Endothelial cell of hepatic sinusoid (primary cell): ENCODE results near the gene PDE4D.
"Not testable (repeated sequence)": the region's sequence is repeated elsewhere in the genome, so short reads cannot be mapped to it uniquely, and the experiment has no call there.

Experiments used
- in situ Hi-C: cut with HindIII; loops from 2 replicates; pipeline ENCODE4 v1.10.0; 2017; ENCODE audit warnings: low sequenced_read_pairs

PDE4D gene

DNA sequence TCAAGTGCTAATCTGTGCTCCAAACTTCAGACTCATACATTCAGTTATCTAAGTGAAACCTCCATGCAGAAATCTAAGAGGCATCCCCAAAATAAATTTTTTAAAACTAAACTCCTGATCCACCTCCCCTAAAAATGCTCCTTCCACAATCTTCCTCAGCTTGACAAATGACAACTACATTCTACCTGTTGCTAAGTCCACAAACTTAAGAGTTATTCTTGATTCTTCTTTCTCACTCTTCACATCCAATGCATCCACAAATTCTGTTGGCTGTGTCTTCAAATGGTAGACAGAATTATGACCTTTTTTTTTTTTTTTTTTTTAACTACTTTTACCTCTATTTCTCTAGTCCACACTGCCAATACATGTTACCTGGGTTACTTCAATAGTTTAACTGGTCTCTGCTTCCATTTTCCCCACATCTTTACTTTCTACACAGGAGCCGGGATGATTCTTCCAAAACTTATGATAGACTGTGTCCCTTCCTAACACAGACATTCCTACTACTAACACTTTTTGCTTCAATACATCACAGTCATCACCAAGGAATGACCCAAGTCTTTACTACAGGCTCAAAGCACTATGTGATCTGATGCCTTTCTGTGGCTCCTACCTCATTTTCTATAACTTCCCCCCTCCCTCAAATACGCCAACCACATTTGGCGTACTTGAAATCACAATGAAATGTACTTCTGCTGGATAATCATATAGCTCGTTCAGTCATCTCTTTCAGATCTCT, 143.6 kb downstream of the PDE4D start:
- in situ Hi-C loops: no loop called here

DNA sequence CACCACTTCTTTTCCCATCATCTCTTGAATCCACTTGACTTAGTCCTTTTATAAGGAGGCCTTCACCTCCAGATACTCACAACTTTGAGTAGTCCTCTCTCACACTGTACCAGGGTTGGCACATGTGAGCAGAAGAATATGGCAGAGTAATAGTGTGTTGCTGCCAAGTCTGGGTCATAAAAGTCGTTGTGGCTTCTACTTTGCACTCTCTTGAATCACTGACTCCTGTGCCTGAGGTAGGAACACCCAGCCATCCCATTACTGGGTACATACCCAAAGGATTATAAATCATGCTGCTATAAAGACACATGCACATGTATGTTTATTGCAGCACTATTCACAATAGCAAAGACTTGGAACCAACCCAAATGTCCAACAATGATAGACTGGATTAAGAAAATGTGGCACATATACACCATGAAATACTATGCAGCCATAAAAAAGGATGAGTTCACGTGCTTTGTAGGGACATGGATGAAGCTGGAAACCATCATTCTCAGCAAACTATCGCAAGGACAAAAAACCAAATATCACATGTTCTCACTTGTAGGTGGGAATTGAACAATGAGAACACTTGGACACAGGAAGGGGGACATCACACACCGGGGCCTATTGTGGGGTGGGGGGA, 145.4 kb downstream of the PDE4D start:
- in situ Hi-C loops: not testable (repeated sequence)

DNA sequence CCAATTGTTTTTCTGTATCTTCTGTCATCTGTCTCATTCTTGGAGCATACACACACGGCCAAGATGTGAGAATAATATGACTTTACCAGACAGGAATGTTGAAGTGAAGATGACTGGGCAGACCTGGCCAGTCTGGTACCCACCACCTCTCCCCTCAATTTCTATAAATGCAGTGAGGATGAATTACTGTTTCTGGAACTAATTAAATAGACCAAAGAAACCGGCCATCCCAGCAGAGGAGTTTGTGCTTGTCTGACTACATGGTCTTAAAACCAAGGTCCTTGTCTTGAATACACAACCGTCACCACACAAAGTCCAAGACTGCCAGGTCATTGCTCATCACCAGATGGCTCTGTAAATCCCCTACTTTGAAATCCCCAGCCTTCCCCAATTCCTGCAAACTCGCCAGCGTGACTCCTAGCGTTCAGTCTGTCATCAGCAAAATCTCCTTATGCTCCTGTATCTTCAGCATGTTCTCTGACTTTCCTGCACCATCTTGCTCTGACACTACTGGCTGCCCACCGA, 147.2 kb downstream of the PDE4D start:
- in situ Hi-C loops: no loop called here

DNA sequence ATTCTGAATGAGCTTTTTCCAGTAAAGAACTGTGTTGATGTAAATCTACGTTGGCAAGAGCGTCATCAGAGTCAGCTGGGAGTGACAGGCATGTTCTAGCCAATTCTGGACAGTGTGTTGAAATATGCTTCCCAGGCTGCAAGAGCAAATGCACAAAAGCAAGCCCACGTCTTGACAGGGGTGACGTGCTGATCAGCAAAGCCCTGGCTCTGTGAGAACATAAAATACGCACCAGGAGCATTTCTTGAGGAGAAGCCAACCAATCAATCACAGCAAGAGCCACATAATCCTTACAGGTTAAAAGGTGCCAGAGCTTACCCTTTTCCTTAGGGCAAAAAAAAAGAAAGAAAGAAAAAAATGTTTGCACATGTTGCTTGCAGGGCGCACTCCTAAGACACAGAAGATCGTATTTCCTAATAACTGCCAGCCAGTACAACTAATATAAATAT, 148.1 kb downstream of the PDE4D start:
- in situ Hi-C loops: no loop called here

DNA sequence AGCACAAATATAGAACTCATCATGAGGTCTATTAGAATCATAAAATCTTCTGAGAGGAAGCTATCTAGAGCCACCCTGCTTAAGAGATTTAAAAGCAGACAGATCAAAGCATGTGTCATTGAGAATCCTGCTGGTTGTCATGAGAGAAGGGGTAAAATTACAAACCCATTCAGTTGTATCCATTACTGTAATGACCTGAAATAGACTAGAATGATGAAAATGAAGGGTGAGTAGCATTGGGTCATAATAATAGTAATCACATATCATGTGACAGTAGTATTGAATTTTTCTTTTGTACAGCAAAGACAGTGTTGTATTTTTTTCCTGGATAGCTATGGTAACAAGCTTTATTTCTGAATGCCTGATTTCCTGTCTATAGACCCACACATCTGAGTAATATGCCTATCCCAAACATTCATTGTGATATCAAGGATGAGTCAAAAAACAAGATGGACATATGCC, 149.0 kb downstream of the PDE4D start:
- in situ Hi-C loops: no loop called here

DNA sequence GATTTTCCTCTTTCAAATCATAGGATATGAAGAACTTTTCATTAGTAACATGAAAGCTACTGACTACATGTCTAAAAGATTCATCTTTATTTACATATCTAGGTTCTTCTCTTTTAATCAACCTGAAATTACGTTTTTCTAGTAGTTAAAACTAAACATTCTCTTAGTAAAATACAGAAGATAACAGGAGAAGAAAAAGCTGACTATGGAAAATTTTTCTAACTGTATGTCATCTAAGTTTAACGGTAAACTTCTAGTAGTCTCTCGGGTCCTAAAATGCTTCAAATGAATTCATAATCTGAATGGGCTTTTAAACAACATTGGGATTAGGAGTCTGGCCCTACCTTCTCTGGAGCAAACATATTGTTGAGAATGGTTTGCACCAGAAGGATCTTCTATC, 151.9 kb downstream of the PDE4D start:
- in situ Hi-C loops: no loop called here

DNA sequence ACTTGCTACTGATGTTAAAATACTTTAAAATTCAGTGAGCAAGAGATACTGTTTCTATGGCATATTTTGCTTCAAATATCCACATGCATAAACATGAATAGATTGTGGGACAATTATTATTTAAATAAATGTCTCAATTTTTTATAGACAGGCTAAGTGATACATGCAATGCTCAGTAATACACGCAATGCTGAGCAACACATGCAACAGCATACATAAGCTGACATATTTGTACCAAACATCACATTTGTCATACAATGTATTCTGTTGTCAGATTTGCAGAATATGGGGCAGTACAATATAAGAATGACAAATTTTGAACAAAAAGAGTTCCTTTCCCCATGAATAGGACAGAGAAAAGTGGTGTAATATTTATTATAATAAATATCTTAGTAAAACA, 155.5 kb downstream of the PDE4D start:
- in situ Hi-C loops: no loop called here

DNA sequence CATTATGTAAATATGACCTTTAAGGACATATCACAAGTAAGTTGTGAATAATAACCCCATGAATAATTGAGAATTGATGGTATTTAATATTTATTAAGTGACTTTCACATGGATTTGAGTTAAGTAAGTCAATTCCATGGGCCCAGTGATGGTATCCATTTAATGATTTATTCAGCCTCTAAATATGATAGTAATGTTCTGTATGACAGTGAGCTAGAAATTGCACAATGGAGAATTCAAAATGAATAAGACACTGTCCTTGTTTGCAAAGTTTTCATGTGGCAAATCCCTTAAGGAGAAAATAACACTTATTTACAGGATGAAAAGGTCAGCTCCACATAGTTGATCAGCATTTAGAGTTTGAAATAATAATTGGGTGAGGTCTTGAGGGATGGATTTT, 160.7 kb downstream of the PDE4D start:
- in situ Hi-C loops: no loop called here

DNA sequence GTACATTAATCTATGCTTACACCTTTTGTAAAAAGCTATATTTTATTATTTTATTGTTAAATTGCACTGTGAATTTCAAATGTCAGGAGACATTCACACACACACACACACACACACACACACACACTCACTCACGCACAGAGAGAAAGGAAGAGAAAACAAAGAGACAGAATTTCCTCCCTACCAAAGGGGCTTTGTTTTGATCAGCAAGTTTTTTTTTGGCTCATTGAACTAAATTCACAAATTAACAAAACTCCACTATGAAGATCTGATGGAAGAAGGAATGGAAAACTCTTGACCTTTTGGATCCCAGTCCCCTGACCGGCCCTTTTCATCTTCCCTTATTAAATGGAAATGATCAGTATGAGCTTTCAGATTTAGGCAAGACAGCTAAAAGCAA, 161.2 kb downstream of the PDE4D start:
- in situ Hi-C loops: no loop called here

DNA sequence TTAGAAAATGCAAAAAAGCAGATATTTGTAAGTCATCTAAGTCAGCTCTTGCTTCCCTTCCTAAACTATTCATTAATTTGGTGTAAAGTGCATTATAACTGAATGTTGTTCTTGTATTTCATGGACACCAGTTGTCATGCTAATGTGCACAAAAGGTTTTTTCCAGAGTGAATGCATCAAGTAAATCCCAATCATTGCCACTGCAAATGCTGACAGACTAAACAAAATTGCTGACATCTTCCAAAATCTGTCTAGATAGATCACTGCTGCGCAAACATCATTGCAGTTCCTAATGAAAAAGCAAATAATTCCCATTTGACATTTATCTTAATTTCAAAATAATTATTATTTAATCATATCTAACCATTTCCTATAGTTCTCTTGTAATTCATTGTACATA, 161.7 kb downstream of the PDE4D start:
- in situ Hi-C loops: no loop called here

DNA sequence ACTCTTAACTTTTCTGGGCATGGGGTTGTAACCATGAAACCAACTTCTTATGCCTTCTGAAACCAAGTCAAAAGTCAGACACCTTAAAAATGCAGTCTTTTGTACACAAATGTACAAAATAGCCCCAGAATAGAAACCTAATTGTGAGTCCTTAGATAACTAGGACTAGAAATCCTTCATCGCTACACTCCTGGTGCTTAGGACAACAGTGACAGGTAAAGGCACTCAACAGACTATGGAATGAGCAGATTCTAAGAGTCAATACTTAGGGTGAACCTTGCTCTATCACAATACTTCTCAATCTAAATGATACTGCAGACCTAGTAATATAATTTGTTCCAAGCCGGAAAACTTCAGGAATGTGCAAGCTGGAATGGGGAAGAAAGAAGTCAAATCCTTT, 163.7 kb downstream of the PDE4D start:
- in situ Hi-C loops: no loop called here

DNA sequence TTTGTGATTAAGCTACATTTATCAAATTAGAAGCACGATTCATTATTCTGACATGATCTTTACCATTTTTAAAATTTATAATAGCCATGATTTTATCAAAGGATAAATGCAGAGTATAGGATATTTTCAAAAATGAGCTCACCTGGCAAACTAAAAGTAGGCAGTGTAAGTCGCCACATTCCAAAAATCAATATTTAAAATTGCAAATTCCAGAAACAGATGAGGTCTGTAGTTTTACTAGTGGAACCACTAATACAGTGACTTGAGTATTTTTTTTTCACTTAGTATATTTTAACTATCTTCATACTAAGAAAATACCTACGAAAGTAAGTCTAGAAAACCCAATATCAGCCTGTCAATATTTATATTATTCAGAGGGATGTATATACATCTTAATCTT, 164.2 kb downstream of the PDE4D start:
- in situ Hi-C loops: no loop called here

DNA sequence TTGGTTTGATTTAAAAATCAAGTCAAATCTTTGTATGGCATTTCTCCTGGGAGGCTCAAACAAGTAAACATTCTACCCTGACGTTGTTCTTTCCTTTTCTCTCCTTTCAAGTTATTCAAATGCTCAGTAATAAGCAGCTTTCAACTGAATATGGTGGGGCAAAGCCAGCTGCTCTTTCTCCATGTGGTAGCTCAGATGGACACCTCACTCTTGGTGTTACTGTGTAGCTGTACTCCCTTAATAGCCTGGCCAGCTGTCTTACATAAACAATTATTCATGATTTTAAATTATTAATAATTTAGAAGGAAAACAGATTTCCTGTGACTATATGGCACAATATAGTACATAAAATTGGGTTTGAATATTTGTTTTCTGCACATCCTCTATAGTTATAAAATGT, 165.2 kb downstream of the PDE4D start:
- in situ Hi-C loops: no loop called here

DNA sequence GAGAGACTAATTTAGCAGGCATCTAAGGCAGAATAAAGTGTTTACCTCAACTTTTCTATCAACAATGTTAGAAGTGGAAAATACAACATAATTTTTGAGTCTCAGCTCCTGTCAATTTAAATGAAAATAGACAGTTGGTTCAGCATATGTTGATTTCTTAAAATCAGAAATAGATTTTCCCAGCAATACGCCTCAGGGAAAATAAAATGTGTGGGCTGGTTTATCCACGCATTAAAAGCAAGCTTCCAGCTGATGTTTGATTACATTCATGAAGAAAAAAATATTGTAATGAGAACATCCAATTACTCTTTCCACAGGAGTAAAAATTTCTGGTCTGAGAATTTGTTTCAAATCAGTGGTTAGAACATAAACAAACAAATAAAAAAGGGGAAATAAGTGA, 166.3 kb downstream of the PDE4D start:
- in situ Hi-C loops: no loop called here

DNA sequence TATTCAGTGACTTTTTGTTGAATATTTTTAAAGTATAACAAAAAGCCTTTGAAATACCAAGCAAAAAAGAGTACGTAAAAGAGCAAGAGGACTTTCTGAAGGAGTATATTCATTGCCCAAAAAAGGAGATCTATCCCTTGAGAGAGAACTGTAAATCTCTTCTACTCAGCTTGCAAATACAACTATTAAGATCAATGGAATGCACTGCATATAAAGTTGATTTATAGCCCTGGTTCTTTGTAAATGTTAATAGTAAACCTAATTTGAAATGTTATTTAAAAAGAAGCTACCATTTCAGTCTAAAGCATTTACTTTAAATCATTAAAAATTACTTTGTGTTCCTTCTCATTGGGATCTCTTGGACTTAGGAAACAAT, 168.1 kb downstream of the PDE4D start:
- in situ Hi-C loops: no loop called here

DNA sequence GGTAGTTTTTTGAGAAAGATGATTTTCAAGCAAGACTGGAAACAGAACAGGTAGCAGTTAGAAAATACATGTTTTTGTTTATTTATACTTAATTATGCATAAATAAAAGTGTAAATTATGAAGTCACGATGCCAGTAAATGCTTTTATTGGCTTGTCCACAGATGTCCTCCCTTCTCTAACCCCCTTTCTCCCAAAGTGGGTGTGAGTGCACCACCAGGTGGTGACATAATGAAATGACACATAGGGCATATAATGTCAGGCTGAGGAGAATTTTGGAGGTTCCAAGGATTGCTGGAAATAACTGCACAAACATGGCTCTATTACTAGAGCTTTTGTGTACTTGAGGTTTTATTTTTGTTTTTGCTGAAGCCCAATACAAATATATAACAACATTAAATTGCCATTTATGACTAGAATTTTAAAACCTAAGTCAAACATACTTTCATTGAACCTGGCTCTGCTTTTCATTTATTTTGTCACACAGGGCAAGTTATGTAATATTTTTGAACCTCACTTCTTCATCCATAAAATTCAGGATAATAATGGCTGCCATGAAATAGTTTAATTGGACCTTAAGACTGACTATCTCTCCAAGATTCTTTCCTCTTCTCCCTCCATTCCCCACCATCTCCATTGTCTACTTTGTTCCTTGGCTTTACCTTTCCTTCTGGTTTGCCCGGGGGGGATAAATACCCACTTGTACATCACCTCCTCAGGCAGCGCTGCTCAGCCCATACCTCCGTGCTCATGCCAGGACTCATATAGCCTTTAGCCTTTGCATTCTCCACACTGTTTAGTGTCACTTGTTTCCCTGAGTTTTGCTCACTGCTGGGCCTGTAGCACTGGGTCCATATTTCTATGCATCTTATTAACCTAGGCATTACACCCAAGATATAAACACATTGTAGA, 168.8 kb downstream of the PDE4D start:
- in situ Hi-C loops: no loop called here

DNA sequence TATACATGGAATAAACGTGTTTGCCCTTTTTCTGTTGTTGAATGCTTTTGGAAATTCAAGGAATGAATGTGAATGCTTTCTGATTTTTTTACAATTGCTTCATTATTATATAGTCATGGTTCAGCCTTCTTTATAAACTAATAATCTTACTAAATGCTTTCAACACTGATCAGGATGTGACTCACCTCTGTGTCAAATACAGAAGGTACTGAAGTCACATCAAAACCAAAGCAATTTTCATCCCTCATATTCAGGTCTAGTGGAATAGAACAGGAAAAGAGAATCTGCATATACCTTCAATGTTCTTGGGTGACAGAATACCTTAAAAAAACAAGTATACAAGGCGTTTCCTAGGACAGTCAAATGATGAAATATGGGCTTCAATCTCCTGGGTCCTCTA, 170.7 kb downstream of the PDE4D start:
- in situ Hi-C loops: no loop called here

DNA sequence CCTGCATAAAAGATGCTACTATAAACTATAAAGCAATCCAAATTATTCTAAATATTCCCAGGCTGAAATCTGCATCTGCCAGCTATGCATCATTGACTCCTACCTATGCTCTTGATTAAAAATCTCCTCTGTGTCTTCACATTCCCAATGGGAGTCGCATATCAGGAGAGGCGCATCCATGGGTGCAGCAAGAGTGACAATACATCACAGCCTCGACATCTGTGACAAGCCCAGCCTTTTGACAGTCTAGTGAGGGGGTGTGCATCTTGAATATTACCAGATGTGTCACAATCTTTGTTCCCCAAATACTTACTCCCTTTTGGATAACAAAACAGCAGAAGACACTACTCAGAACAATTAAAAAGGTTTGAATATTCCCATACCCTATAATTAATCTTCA, 171.8 kb downstream of the PDE4D start:
- in situ Hi-C loops: no loop called here

DNA sequence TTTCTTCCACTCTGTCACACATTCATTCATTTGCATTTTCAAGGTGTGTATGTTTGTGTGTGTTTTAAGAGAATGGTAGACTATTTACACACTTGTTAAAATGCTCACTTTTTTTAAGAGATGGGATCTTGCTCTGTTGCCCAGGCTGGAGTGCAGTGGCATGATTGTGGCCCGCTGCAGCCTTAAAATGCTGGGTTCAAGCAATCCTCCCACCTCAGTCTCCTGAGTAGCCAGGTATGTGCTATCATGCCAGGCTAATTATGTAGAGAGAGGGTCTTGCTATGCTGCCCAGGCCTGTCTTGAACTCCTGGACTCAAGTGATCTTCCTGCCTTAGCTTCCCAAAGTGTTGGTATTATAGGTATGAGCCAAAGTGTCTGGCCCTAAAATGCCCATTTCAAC, 173.5 kb downstream of the PDE4D start:
- in situ Hi-C loops: no loop called here

DNA sequence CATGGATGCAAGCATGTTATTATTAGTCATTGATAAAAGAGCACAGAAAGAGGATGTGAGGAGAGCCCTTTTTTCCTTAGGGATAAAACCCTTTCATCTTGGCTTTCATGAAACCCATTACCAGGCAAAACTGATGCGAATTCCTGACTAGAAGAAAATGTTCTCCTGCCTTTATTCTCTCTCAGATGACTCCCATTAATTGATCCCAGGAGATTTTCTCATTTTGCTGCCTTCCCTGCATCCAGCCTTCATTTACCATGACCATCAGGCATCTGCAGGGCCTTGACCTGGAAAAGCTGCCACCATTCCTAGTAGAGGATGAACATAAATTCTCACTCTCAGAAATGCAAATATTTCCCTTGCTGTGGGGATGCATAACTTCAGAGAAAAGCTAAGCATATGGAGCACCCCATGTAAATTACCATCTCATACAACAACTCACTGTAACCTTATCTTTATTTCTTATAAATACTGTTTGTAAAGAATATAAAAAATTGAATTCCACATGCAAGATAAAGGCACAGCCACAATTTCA, 176.5 kb downstream of the PDE4D start:
- in situ Hi-C loops: no loop called here

DNA sequence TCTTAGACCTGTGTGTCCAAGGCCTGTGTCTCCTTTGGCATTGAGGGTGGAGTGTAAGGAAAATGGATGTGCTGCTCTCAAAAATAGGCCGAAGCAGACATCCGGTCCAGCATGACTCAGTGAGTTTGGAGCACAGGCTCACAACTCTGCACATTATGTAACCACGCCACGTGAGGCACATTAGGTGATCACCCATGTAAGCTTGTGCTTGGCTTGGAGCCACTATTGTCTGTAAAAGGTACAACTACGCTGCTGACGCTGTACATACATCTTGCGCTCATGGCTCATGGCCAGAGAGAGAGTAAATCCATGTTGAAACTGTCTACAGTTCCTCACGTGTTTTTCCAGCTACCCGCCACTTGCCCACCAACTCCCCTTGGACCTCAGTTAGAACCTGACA, 177.5 kb downstream of the PDE4D start:
- in situ Hi-C loops: no loop called here
